Posterior vena cava (tissue), 2 donors: Measurements from ENCODE around the gene HSDL2. TPM values are rescaled to one million over a fixed set of nuclear protein-coding genes. Genes with fewer than 3 reads are reported as not detected.

Experiments used
- DNase-seq: peaks from one replicate; pipeline ENCODE4 v3.0.0-alpha.2; 2020; ENCODE audit warnings: low spot score
- intact Hi-C, 2 donors: fragments of 100-400 bp; cut with DNase I; formaldehyde crosslinking; loops; one replicate each; pipeline versions ENCODE4 v1.14.1 to v1.14.2; 2022 to 2023
- total RNA-seq, 2 donors: library from RNA; stranded (reverse); fragmentation: NEBNext Ultra II Directional; extraction: Animal tissue kit (Norgen Biotek cat#: 25700); gene quantifications; one replicate each; pipeline ENCODE4 v1.2.1, GENCODE V29; 2021
- donor health status: DM: yes; HTN: yes; CAD: no.
- donor health status: DM: yes; HTN: yes; CAD: no.

The HSDL2 gene
- total RNA-seq, 2 donors from 2014 or later, result 34.8 to 46.2 TPM

DNA sequence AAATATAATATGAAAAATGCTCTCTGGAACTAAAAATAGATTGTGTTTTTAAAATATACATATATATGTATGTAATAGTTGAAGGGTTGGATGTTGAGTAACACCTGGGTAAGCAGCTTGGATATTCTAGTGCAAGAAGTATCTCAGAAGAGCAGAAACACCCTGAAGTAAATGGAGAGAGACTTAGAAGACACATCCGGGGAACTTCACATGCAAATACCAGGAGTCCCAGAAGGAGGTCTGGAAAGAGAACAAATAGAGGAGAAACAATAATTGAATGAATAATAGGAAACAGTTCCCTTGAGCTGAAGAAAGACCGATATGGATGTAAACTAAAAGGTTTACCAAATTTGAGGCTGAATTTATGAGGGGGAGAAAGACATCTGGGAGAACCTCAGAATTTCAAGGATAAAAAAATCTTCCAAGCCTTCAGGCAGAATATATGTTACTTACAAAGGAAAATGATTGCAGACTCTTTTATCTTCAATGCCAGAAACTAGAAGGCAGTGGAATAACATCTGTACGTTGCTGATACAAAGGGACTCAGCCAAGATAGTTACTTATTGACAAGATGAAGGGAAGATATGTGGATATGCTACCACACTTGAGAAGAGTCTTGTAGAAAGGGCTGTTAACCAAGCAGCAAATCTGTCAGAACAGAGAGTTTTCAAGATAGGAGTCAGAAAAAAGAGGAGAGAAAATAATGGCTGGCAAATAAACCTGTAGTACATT lies 42.7 kb downstream of the HSDL2 start:
- intact Hi-C loops, result no loop called here
- no peak for DNase-seq

- no peak for DNase-seq
Observed at GRCh38 chr9:112430006-112430522, 50.2 kb downstream of the HSDL2 start.

DNA sequence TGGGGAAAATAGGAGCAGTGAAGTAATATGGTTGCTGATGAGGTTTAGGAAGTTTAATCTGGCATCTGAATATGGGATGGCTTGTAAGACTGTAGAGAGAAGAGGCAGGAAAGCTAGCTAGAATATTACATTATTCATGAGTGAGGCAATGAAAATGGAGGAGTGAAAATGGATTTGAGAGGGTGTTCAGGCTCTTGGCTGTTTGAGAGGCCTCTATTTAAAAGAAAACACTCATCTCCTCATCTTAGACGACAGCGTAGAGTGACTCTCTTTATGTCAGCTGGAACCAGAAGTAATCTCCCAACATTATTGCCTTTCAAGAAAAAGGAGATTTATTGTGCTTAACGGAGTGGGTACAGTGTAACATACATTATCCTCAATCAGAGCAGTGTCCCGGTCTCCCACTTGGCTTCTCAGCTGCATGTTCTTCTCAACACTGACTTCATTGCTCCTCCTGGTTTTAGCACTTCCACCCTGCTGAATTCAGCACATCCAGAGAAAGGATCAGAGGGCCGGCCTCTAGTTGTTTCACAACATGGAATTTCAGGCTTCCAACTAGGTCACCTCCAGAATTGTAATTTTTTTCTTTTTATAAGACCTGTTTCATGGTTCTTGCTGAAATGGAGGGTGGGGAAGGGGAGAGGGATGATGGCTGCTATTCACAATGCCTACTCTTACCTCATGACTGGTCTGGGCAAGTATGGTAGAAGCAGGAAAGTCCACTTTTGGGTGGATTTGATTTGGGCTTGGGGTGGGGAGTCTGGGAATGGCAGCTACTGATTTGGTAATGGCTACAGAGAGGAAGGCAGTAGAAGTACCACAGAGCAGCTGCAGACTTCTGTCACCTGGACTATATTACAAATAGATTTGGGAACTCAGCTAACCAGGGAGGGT lies 53.8 kb downstream of the HSDL2 start:
- intact Hi-C loops, result no loop called here
- no peak for DNase-seq

More at GRCh38 chr9:112430006-112430522, 50.2 kb downstream of the HSDL2 start:
- intact Hi-C loops, result no loop called here

- no peak for DNase-seq
- intact Hi-C loops, result no loop called here
Observed at GRCh38 chr9:112434487-112434886, 54.6 kb downstream of the HSDL2 start.

- intact Hi-C loops, result no loop called here
- DNase-seq, result no peak
Observed at GRCh38 chr9:112437406-112437805, 57.5 kb downstream of the HSDL2 start.

GRCh38 chr9:112439171-112439570 lies 59.3 kb downstream of the HSDL2 start:
- no peak for DNase-seq
- intact Hi-C loops, result no loop called here

GRCh38 chr9:112439825-112440224 lies 59.9 kb downstream of the HSDL2 start:
- no peak for DNase-seq
- intact Hi-C loops, result no loop called here

DNA sequence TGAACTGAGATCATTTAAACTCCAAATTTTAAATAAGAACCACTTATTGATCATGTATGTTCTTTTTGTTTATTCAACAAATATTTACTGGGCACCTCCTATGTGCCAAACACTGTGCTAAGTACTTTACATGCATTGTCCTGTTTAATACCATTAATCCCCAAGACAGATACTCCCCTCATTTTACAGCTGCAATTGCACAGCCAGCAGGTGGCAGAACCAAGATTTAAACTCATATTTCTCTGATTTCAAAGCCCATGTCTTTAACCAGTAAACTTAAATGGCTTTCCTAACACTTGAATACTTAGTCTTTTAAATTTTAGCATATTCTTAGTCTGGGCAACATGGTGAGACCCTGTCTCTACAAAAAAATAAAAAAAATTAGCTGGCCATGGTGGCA lies 63.3 kb downstream of the HSDL2 start:
- intact Hi-C loops, result no loop called here
- DNase-seq, result no peak

DNA sequence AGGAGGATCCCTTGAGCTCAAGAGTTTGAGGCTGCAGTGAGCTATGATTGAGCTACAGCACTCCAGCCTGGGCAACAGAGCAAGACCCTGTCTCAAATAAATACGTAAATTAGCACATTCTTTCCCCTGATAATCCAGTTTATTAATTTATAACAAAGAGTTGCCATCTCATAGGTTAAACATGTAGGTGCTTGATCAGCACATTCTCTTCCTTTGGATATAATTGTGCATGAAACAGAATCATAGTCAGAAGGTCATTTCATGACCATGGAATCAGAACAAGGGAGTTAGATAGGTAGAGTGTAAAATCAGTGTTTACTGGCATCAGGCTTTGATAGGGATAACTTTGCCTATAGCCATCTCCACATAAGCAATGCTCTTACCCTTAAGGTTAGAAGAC lies 63.7 kb downstream of the HSDL2 start:
- intact Hi-C loops, result no loop called here
- DNase-seq, result no peak

- no peak for DNase-seq
- intact Hi-C loops, result no loop called here
Observed at GRCh38 chr9:112445196-112445595, 65.3 kb downstream of the HSDL2 start.

- intact Hi-C loops, result no loop called here
- no peak for DNase-seq
Observed at GRCh38 chr9:112446080-112446479, 66.2 kb downstream of the HSDL2 start.

- intact Hi-C loops, result no loop called here
- no peak for DNase-seq
Observed at GRCh38 chr9:112446526-112446925, 66.6 kb downstream of the HSDL2 start.

DNA sequence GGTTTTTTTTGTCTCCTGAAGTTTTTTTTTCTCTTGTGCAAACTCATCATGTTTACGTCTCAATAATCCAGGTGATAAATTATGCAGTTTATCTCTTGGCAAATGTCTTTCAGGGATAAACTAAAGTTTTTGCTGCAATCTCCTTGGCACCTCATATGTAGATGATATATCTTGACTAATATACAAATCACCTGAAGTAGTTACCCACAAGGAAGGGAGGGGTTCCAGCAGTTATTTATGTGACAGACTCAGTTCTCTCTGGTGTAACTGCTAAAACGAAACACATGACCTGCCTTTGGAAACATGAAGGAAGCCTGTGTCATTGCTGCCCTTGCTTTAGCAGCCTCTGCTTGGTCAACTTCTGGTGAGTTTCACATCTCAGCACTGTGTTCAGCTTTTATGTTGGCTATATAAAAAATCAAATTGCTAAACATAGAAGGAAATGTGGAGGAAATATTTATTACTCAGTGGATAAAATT lies 67.4 kb downstream of the HSDL2 start:
- intact Hi-C loops, result no loop called here
- no peak for DNase-seq

GRCh38 chr9:112462855-112463254 lies 82.9 kb downstream of the HSDL2 start:
- intact Hi-C loops, result no loop called here
- DNase-seq, result no peak

DNA sequence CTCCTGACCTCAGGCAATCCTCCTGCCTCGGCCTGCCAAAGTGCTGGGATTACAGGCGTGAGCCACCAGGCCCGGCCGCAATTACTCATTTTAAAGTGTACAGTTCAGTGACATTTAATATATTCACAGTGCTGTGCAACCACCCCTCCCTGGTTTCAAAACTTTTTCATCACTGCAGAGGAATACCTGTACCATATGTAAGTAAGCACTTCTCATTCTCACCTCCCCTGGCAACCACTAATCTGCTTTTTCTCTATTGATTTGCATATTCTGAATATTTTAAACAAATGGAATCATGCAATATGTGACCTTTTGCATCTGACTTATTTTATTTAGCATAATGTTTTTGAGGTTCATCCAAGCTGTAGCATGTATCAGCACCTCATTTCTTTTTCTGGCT lies 85.4 kb downstream of the HSDL2 start:
- no peak for DNase-seq
- intact Hi-C loops, result no loop called here

DNA sequence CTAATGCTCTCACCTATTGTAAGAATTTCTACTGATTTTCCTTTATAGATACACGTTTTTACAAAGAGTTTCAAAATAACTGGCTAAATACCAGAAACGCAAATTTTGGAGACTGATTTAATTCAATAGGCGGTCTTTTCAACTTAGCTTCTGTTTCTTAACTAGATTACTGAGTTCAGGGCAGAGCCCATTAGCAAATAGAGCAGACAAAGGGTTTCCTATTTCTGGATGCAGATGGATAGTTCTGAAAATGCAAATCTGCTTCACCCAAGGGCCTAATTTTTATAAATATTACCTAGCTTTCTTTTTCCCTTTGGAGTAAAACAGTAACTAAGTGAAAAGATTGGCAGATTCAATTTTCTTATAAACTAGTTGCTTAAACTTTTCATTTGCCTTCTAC lies 93.1 kb downstream of the HSDL2 start:
- DNase-seq, result no peak

DNA sequence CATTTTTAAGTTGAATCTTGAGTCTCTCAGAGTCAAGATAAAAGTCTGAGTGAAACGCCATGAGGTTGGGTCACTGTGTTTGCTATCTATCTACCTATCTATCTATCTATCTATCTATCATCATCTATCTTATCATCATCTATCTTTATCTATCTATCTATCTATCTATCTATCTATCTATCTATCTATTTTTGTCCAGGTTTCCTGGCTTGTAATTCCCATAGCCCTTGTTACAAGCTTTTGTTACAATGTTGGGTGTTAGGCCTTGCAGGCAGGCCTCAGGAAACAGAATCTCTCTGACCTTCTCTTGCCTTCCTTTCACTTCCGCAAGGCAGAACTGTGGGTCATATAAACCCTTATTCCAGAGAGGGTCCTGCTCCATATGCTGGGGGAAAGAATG lies 94.1 kb downstream of the HSDL2 start:
- DNase-seq, result no peak
- intact Hi-C loops, result no loop called here

More for the DNA sequence above, 93.1 kb downstream of the HSDL2 start:
- intact Hi-C loops, result no loop called here

- DNase-seq, result no peak
- intact Hi-C loops, result no loop called here
Observed at GRCh38 chr9:112475318-112475717, 95.4 kb downstream of the HSDL2 start.

- intact Hi-C loops, result no loop called here
- DNase-seq, result no peak
Observed at GRCh38 chr9:112477330-112477729, 97.4 kb downstream of the HSDL2 start.

DNA sequence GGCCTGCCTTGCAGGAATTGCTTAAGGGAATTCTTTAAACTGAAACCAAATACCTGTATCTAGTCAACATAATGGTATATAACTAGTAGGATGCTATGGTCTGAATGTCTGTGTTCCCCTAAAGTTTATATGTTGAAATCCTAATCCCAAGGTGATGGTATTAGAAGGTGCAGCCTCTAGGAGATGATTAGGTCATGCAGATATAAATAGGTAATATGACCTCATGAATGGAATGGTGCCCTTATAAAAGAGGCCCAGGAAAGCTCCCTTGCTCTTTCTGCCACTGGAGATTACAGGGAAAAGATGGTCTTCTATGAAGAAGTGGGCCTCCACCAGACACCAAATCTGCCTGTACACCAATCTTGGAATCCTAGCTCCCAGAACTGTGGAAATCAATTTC lies 99.3 kb downstream of the HSDL2 start:
- no peak for DNase-seq
- intact Hi-C loops, result no loop called here
